ENCODE results near the gene BLOC1S2. TPM values are rescaled to one million over a fixed set of nuclear protein-coding genes. Genes with fewer than 3 reads are reported as not detected.

Gene BLOC1S2
- total RNA-seq, 2 experiments from 2014 or later = 49.4 to 55.9 TPM

- Histone ChIP-seq H3K36me3 (ENCODE audit: insufficient read depth, low read length) (no peaks in the 10 kb centered on the region), H3K4me3 (ENCODE audit: low read length) (peak within 1 kb of the TSS; percentile 98), H3K9me3 (ENCODE audit: control insufficient read depth in 1 of 2, insufficient read depth in 1 of 2, low read length in 2 of 2) (no peaks in the 10 kb centered on the region), H3K27ac (ENCODE audit: low read depth in 1 of 2, low read length in 2 of 2) (peak within 1 kb of the TSS; percentile 69 to 85), H3K27me3 (ENCODE audit: control insufficient read depth in 1 of 2, insufficient read depth in 2 of 2, low read length in 2 of 2) (no peaks in the 10 kb centered on the region), H3K4me1 (ENCODE audit: insufficient read depth, low read length) (peaks cover 31% of the 10 kb centered on the region)
- intact Hi-C loops (cut with DNase I, micrococcal nuclease) = loop anchor here (2.0 kb wide), 2 partner anchors 19 to 37 kb away; partner anchors contain the start of gene BLOC1S2 (in 1 of the 2)
- TF ChIP-seq, protein P1, sequence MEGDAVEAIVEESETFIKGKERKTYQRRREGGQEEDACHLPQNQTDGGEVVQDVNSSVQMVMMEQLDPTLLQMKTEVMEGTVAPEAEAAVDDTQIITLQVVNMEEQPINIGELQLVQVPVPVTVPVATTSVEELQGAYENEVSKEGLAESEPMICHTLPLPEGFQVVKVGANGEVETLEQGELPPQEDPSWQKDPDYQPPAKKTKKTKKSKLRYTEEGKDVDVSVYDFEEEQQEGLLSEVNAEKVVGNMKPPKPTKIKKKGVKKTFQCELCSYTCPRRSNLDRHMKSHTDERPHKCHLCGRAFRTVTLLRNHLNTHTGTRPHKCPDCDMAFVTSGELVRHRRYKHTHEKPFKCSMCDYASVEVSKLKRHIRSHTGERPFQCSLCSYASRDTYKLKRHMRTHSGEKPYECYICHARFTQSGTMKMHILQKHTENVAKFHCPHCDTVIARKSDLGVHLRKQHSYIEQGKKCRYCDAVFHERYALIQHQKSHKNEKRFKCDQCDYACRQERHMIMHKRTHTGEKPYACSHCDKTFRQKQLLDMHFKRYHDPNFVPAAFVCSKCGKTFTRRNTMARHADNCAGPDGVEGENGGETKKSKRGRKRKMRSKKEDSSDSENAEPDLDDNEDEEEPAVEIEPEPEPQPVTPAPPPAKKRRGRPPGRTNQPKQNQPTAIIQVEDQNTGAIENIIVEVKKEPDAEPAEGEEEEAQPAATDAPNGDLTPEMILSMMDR (IDR thresholded peaks at IDR 0.05) = no peak
- peak; percentile 50 to 86 (median 64) for DNase-seq
- H3K27ac Mint-ChIP-seq = peak within 1 kb of the TSS; percentile 92
- no peaks in the 10 kb centered on the region for H3K27me3 Mint-ChIP-seq
- peak; percentile 89 for ATAC-seq (ENCODE audit: poor library complexity)
- POLR2A ChIA-PET = interaction anchor here (1.0 kb wide), 1 partner anchor 18 kb away, joined by 10 read pairs; the partner anchor contains the start of gene BLOC1S2
- H3K36me3 Mint-ChIP-seq (ENCODE audit: low read depth) = peaks cover 26% of the 10 kb centered on the region
- CTCF ChIA-PET = no interaction called here
- H3K4me1 Mint-ChIP-seq (ENCODE audit: low read depth) = peaks cover 26% of the 10 kb centered on the region
- no peaks in the 10 kb centered on the region for H3K9me3 Mint-ChIP-seq
- peak within 1 kb of the TSS; percentile 100 for H3K4me3 Mint-ChIP-seq
These were observed 19.0 kb downstream of the BLOC1S2 start, which contains the start of gene CWF19L1 for GRCh38 chr10:100267239-100268104. CWF19L1 (minus strand) TSS chr10:100267638; CDS start chr10:100267593, 45 bp downstream.

GRCh38 chr10:100265821-100266485 lies 20.5 kb downstream of the BLOC1S2 start:
- Mint-ChIP-seq H3K27me3 (no peaks in the 10 kb centered on the region), H3K9me3 (no peaks in the 10 kb centered on the region), H3K36me3 (ENCODE audit: low read depth) (peaks cover 41% of the 10 kb centered on the region), H3K4me1 (ENCODE audit: low read depth) (peaks cover 39% of the 10 kb centered on the region), H3K4me3 (peak overlapping the region; percentile 100), H3K27ac (peak overlapping the region; percentile 30)
- H3K27me3 ChIP-seq (ENCODE audit: control insufficient read depth in 1 of 2, insufficient read depth in 2 of 2, low read length in 2 of 2) = no peaks in the 10 kb centered on the region
- ATAC-seq (ENCODE audit: poor library complexity) = no peak
- ChIA-PET POLR2A (no interaction called here), CTCF (interaction anchor here (0.9 kb wide), 1 partner anchor 26 kb away, joined by 4 read pairs; no protein-coding TSS in a partner anchor)
- peaks cover 8% of the 10 kb centered on the region for H3K36me3 ChIP-seq (ENCODE audit: insufficient read depth, low read length)
- no peaks in the 10 kb centered on the region for H3K9me3 ChIP-seq (ENCODE audit: control insufficient read depth in 1 of 2, insufficient read depth in 1 of 2, low read length in 2 of 2)
- no peak overlapping the region for H3K27ac ChIP-seq (ENCODE audit: low read depth in 1 of 2, low read length in 2 of 2)
- H3K4me3 ChIP-seq (ENCODE audit: low read length) = peak overlapping the region; percentile 98
- peaks cover 31% of the 10 kb centered on the region for H3K4me1 ChIP-seq (ENCODE audit: insufficient read depth, low read length)
- intact Hi-C loops (cut with DNase I, micrococcal nuclease) = loop anchor here (2.0 kb wide), 2 partner anchors 21 to 35 kb away; partner anchors contain the start of gene BLOC1S2 (in 1 of the 2)
- DNase-seq = no peak
- TF ChIP-seq, protein P1 (IDR thresholded peaks at IDR 0.05) = no peak

DNA sequence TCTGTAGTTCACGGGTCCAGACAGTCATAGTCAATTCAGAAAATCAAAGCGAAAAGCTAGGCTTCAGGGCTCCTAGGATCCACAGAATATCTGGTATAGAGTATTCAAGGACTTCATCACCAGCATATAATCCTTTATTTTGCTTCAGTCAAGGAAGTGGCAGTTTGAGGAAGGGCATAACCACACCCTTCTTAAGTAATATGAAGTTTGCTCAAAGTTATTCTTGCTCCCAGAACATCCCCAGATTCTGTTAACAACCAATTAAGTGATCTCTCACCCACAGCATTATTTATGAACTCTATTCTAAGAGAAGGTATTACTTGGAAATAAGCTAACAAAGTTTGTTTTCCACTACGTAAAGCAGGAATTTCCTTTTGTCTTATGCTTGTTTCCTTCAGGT lies 32.3 kb downstream of the BLOC1S2 start:
- H3K4me3 ChIP-seq (ENCODE audit: low read length) = no peak overlapping the region
- H3K36me3 ChIP-seq (ENCODE audit: insufficient read depth, low read length) = peaks cover 71% of the 10 kb centered on the region
- ChIA-PET CTCF (no interaction called here), POLR2A (no interaction called here)
- Mint-ChIP-seq H3K36me3 (ENCODE audit: low read depth) (peaks cover 92% of the 10 kb centered on the region), H3K27ac (no peak overlapping the region), H3K9me3 (no peaks in the 10 kb centered on the region), H3K27me3 (no peaks in the 10 kb centered on the region), H3K4me1 (ENCODE audit: low read depth) (peaks cover 10% of the 10 kb centered on the region), H3K4me3 (no peak overlapping the region)
- TF ChIP-seq, protein P1 (IDR thresholded peaks at IDR 0.05) = no peak
- no peak for ATAC-seq (ENCODE audit: poor library complexity)
- H3K27ac ChIP-seq (ENCODE audit: low read depth in 1 of 2, low read length in 2 of 2) = no peak overlapping the region
- H3K4me1 ChIP-seq (ENCODE audit: insufficient read depth, low read length) = no peaks in the 10 kb centered on the region
- H3K27me3 ChIP-seq (ENCODE audit: control insufficient read depth in 1 of 2, insufficient read depth in 2 of 2, low read length in 2 of 2) = no peaks in the 10 kb centered on the region
- H3K9me3 ChIP-seq (ENCODE audit: control insufficient read depth in 1 of 2, insufficient read depth in 1 of 2, low read length in 2 of 2) = no peaks in the 10 kb centered on the region
- intact Hi-C loops (cut with DNase I, micrococcal nuclease) = no loop called here
- no peak for DNase-seq

All from CD4-positive, alpha-beta T cell (primary cell).